Psoas muscle (tissue), 8 donors: ENCODE data around the gene CLIP2. TPM values are rescaled to one million over a fixed set of nuclear protein-coding genes. Genes with fewer than 3 reads are reported as not detected.
"Not testable (repeated sequence)": the region's sequence is repeated elsewhere in the genome, so short reads cannot be mapped to it uniquely, and the experiment has no call there.

Experiments used
- ATAC-seq, 4 donors: fragments of 200-7000 bp; cut with Tn5 transposase; one replicate each; pipeline ENCODE4 v1.9.1; 2020; ENCODE audit warnings: moderate library complexity in 3 of 4, mild to moderate bottlenecking in 2 of 4
- DNase-seq, 2 donors: peaks; one replicate each; pipeline ENCODE4 v3.0.0-alpha.2; 2020
- H3K27ac ChIP-seq: fragments of 200-600 bp; one replicate; pipeline ENCODE4 v1.8.0; 2022
- H3K27me3 ChIP-seq, 3 donors: fragments of 200-600 bp in 1 of 3; one replicate each; pipeline versions ENCODE4 v1.6.1 to v1.8.0; 2013 to 2022; ENCODE audit warnings: low read length in 2 of 3, mild to moderate bottlenecking in 2 of 3, moderate library complexity in 1 of 3; ENCODE audit not compliant: insufficient read depth in 3 of 3
- H3K36me3 ChIP-seq, 2 donors: fragments of 200-600 bp in 1 of 2; one replicate each; pipeline versions ENCODE4 v1.6.1 to v1.8.0; 2013 to 2022; ENCODE audit warnings: low read depth in 1 of 2, mild to moderate bottlenecking in 1 of 2, moderate library complexity in 1 of 2; ENCODE audit not compliant: insufficient read depth in 1 of 2
- H3K4me1 ChIP-seq: fragments of 200-600 bp; one replicate; pipeline ENCODE4 v1.8.0; 2022
- H3K4me3 ChIP-seq: fragments of 200-600 bp; one replicate; pipeline ENCODE4 v1.8.0; 2022; ENCODE audit warnings: mild to moderate bottlenecking
- H3K9me3 ChIP-seq: fragments of 200-600 bp; one replicate; pipeline ENCODE4 v1.8.0; 2022
- CTCF ChIP-seq: fragments of 200-600 bp; IDR thresholded peaks from one replicate; pipeline ENCODE4 v1.8.0; 2022; ENCODE audit warnings: antibody characterized with exemption
- WGBS, 3 donors: extraction: QIAGEN DNeasy Blood & Tissue Kit; methylation state at CpG; one replicate each; pipeline versions ENCODE4 v1.1.6 to v1.1.7; 2013; 5-methylcytosine and 5-hydroxymethylcytosine counted together
- intact Hi-C, 2 donors: fragments of 100-400 bp; cut with DNase I; formaldehyde crosslinking; loops; one replicate each; pipeline versions ENCODE4 v1.11.0 to v1.14.2; 2022
- polyA plus RNA-seq, 3 donors: library from polyadenylated mRNA; stranded (reverse); fragments of 200-250 nt; gene quantifications; one replicate each; pipeline ENCODE4 v1.2.3, GENCODE V29; 2013
- total RNA-seq, 4 donors: library from RNA; stranded (reverse); fragmentation: NEBNext Ultra II Directional in 2 of 4; extraction: Animal tissue kit (Norgen Biotek cat#: 25700) in 2 of 4; gene quantifications; one replicate each; pipeline versions ENCODE4 v1.2.1 to v1.2.4, GENCODE V29; 2021 to 2023
- donor health status: healthy with polysubstance abuse.
- donor health status: DM: no; HTN: no; CAD: no; lungs with moderate emphysema.
- donor health status: Bipolar disorder and iron deficiency.
- donor health status: healthy.
- donor health status: DM: yes; HTN: yes; CAD: no.
- donor health status: DM: no; HTN: no; CAD: no.
- donor health status: DM: no; HTN: no; CAD: no.
- donor health status: DM: yes; HTN: yes; CAD: no.

The CLIP2 gene
- total and polyA plus RNA-seq, 7 donors, result 1.5 to 4.3 (median 2.2) TPM

GRCh38 chr7:74430961-74431466 is 141.8 kb downstream of the CLIP2 start:
- Histone ChIP-seq H3K4me1 (peaks cover 14% of the 10 kb centered on the region), H3K4me3 (no peak overlapping the region), H3K27ac (peak overlapping the region; percentile 89), H3K9me3 (no peaks in the 10 kb centered on the region), H3K36me3 (no peaks in the 10 kb centered on the region), H3K27me3 (no peaks in the 10 kb centered on the region)
- intact Hi-C loops, result loop anchor here in 1 of 2 donors (5.0 kb wide), 1 partner anchor 136 kb away; no protein-coding TSS in a partner anchor
- WGBS, 3 donors, result 19 to 40% (median 28%) methylated on average over 12 of the region's 12 CpGs
- no peak for TF ChIP-seq CTCF
- DNase-seq (peak in 1 of 2 donors; percentile 74), ATAC-seq (peak; percentile 73 to 91 (median 87))

- DNase-seq, H3K4me1 ChIP-seq, H3K27ac ChIP-seq, ATAC-seq, H3K27me3 ChIP-seq, H3K36me3 ChIP-seq, intact Hi-C loops, H3K4me3 ChIP-seq, H3K9me3 ChIP-seq: not testable (repeated sequence)
- 81 to 94% (median 88%) methylated on average over 1 of the region's 1 CpG for WGBS, 3 donors
Observed at GRCh38 chr7:74437291-74437571, 148.0 kb downstream of the CLIP2 start.

- intact Hi-C loops, result no loop called here
- no peak for TF ChIP-seq CTCF
- DNase-seq (no peak), ATAC-seq (no peak)
- Histone ChIP-seq H3K4me1 (no peaks in the 10 kb centered on the region), H3K4me3 (no peak overlapping the region), H3K27me3 (no peaks in the 10 kb centered on the region), H3K36me3 (no peaks in the 10 kb centered on the region), H3K9me3 (peaks cover 4% of the 10 kb centered on the region), H3K27ac (no peak overlapping the region)
- WGBS, 3 donors, result 97 to 100% (median 98%) methylated on average over 2 of the region's 2 CpGs
Observed at GRCh38 chr7:74438327-74438726, 149.1 kb downstream of the CLIP2 start.

GRCh38 chr7:74439541-74439940 is 150.3 kb downstream of the CLIP2 start:
- H3K9me3 ChIP-seq, result peaks cover 4% of the 10 kb centered on the region
- DNase-seq (no peak), ATAC-seq (no peak)
- no peak overlapping the region for H3K4me3 ChIP-seq
- H3K36me3 ChIP-seq, result no peaks in the 10 kb centered on the region
- no peak for TF ChIP-seq CTCF
- H3K27me3 ChIP-seq, result no peaks in the 10 kb centered on the region
- no peak overlapping the region for H3K27ac ChIP-seq
- 92 to 95% (median 95%) methylated on average over 4 of the region's 4 CpGs for WGBS, 3 donors
- intact Hi-C loops, result no loop called here
- no peaks in the 10 kb centered on the region for H3K4me1 ChIP-seq

GRCh38 chr7:74440143-74440542 is 150.9 kb downstream of the CLIP2 start:
- not testable (repeated sequence) for H3K27me3 ChIP-seq, H3K36me3 ChIP-seq, ATAC-seq, H3K4me1 ChIP-seq, H3K27ac ChIP-seq, H3K9me3 ChIP-seq, DNase-seq, H3K4me3 ChIP-seq
- intact Hi-C loops, result loop anchor here in 1 of 2 donors (10.0 kb wide), 1 partner anchor 125 kb away; no protein-coding TSS in a partner anchor
- WGBS, 3 donors, result 96 to 97% (median 96%) methylated on average over 3 of the region's 3 CpGs

GRCh38 chr7:74441801-74442200 is 152.6 kb downstream of the CLIP2 start:
- Histone ChIP-seq H3K27ac (no peak overlapping the region), H3K4me3 (no peak overlapping the region), H3K27me3 (no peaks in the 10 kb centered on the region), H3K4me1 (no peaks in the 10 kb centered on the region), H3K9me3 (peaks cover 4% of the 10 kb centered on the region), H3K36me3 (no peaks in the 10 kb centered on the region)
- 62 to 75% (median 67%) methylated on average over 10 of the region's 10 CpGs for WGBS, 3 donors
- DNase-seq (no peak), ATAC-seq (no peak)
- no peak for TF ChIP-seq CTCF
- intact Hi-C loops, result loop anchor here in 1 of 2 donors (10.0 kb wide), 1 partner anchor 123 kb away; no protein-coding TSS in a partner anchor
